ENCODE data around the gene NGFR. TPM values are rescaled to one million over a fixed set of nuclear protein-coding genes. Genes with fewer than 3 reads are reported as not detected.
A peak's percentile ranks its signal among the peaks of the same experiment; 100 is the strongest.

The NGFR gene
- total RNA-seq, 1 experiment from 2014 or later = 11.3 TPM

DNA sequence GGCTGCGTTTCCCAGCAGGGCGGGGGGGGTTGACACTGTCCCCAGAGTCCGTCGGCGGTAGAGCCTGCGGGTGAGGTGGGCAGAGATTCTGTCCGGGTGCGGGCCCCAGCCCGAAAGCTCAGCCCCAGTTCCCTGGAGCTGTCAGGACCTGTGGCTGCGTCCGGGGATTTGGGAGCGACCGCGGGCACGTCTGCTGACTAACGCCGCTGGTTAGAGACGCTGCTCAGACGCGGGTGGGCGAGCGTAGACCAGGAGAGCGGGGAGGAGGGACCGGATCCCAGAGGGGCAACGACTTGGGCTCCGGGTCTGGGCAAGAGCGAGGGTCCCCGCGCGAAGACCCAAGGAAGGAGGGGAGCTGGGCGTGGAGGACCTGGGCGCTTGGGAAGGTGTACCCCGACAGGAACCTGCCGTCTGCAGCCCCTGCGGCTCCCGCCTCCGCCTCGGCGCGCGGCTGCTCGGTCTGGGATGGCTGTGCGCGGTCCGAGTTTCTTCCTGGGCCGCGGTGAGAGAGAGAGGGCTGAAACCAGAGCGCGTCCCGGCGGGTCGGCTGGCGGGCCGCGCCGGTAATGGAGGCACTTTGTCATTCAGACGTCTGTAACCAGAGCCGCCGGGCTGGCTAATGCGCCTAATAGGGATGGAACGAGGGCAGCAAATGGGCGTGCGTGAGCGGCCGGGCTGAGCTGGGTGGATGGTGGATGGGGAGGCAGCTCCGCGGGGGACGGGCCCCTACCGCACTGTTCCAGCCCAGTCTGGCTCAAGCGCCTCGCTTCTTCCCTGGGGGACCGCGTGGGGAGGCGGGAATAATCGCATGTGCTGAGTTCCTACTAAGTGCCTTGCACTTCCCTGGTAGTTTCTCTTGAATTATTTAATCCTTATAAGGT, 2.3 kb downstream of the NGFR start (continued):
- TF ChIP-seq, protein P1, sequence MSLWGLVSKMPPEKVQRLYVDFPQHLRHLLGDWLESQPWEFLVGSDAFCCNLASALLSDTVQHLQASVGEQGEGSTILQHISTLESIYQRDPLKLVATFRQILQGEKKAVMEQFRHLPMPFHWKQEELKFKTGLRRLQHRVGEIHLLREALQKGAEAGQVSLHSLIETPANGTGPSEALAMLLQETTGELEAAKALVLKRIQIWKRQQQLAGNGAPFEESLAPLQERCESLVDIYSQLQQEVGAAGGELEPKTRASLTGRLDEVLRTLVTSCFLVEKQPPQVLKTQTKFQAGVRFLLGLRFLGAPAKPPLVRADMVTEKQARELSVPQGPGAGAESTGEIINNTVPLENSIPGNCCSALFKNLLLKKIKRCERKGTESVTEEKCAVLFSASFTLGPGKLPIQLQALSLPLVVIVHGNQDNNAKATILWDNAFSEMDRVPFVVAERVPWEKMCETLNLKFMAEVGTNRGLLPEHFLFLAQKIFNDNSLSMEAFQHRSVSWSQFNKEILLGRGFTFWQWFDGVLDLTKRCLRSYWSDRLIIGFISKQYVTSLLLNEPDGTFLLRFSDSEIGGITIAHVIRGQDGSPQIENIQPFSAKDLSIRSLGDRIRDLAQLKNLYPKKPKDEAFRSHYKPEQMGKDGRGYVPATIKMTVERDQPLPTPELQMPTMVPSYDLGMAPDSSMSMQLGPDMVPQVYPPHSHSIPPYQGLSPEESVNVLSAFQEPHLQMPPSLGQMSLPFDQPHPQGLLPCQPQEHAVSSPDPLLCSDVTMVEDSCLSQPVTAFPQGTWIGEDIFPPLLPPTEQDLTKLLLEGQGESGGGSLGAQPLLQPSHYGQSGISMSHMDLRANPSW (CRISPR knock-in tag; conservative IDR thresholded peaks at IDR 0.05; ENCODE audit: low read depth) = no peak
- TF ChIP-seq, protein P2, sequence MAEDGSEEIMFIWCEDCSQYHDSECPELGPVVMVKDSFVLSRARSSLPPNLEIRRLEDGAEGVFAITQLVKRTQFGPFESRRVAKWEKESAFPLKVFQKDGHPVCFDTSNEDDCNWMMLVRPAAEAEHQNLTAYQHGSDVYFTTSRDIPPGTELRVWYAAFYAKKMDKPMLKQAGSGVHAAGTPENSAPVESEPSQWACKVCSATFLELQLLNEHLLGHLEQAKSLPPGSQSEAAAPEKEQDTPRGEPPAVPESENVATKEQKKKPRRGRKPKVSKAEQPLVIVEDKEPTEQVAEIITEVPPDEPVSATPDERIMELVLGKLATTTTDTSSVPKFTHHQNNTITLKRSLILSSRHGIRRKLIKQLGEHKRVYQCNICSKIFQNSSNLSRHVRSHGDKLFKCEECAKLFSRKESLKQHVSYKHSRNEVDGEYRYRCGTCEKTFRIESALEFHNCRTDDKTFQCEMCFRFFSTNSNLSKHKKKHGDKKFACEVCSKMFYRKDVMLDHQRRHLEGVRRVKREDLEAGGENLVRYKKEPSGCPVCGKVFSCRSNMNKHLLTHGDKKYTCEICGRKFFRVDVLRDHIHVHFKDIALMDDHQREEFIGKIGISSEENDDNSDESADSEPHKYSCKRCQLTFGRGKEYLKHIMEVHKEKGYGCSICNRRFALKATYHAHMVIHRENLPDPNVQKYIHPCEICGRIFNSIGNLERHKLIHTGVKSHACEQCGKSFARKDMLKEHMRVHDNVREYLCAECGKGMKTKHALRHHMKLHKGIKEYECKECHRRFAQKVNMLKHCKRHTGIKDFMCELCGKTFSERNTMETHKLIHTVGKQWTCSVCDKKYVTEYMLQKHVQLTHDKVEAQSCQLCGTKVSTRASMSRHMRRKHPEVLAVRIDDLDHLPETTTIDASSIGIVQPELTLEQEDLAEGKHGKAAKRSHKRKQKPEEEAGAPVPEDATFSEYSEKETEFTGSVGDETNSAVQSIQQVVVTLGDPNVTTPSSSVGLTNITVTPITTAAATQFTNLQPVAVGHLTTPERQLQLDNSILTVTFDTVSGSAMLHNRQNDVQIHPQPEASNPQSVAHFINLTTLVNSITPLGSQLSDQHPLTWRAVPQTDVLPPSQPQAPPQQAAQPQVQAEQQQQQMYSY (CRISPR knock-in tag; IDR thresholded peaks at IDR 0.05) = no peak
- no peak for TF ChIP-seq MXD4 (CRISPR knock-in tag; IDR thresholded peaks at IDR 0.05; ENCODE audit: borderline replicate concordance)

DNA sequence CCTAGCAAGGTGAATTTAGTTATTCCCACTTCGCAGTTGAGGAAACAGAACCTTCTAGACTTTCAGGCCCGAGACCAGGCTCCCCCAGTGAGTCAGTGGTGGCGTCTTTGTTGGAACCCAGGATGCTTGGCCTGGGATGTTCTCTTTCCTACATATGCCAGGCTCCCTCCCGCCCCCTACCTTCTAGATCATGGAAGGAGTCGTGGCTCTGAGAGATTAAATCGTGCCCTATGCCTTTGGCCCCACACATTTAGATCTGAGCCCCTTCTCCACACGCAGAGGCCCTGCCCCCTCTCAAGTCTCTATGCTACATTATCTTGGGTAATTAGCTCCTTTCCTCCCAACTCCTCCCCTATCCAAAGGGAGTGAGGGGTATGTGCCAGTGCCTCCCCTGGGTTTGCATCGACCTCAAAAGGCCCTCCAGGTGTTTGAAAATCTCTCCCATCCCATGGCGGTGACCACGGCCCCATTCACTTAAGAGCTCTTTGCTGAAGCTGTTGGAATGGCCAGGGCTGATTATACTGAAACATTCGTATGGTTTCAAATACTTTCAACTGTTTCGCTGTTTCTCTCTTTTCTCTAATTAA, 3.0 kb downstream of the NGFR start:
- Mint-ChIP-seq H3K4me1 (peaks cover 42% of the 10 kb centered on the region), H3K4me3 (peak overlapping the region; percentile 85), H3K36me3 (no peaks in the 10 kb centered on the region), H3K9me3 (no peaks in the 10 kb centered on the region), H3K27me3 (ENCODE audit: low read depth) (peaks cover 77% of the 10 kb centered on the region), H3K27ac (no peak overlapping the region)
- POLR2A ChIA-PET = interaction anchor here (2.5 kb wide), 1 partner anchor 10 kb away, joined by 10 read pairs; no protein-coding TSS in a partner anchor
- 0 out of 2 replicates have a peak, but pooled peaks have one; percentile 29 for TF ChIP-seq GTF2I (CRISPR knock-in tag; conservative IDR thresholded peaks at IDR 0.05)
- TF ChIP-seq CREB1 (CRISPR knock-in tag; IDR thresholded peaks at IDR 0.05) = no peak
- CTCF ChIA-PET = interaction anchor here (0.8 to 5.7 kb wide), 17 partner anchors 10 to 455 kb away, joined by 3 to 199 read pairs (median 10); partner anchors contain the start of gene NXPH3
- no peak for DNase-seq (ENCODE audit: low spot score)
- ATAC-seq = peak; percentile 14

DNA sequence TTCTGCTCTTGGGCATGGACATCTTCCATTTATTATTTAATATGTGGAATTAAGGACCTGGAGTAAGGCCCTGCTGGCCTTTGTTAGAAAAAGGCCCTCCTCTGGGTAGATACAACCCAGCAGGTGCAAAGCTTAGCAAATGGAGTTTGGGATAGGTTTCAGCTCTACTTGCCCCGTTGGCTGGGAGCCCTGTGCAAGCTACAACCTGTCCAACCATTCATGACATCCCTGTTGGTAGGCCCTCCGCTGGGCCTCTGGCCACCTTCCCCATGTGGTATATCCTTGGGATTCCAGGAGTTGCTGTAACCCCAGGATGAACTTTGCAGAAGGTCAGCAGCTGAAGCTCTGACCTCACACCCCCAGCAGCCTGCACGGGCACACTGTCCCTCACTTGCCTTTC, 6.4 kb downstream of the NGFR start:
- peaks cover 51% of the 10 kb centered on the region for H3K27me3 Mint-ChIP-seq (ENCODE audit: low read depth)
- ChIA-PET POLR2A (no interaction called here), CTCF (interaction anchor here (1.7 to 2.4 kb wide), 3 partner anchors 14 to 56 kb away, joined by 7 to 13 read pairs (median 10); no protein-coding TSS in a partner anchor)
- peaks cover 51% of the 10 kb centered on the region for H3K4me1 Mint-ChIP-seq
- no peaks in the 10 kb centered on the region for H3K9me3 Mint-ChIP-seq
- no peaks in the 10 kb centered on the region for H3K36me3 Mint-ChIP-seq
- H3K4me3 Mint-ChIP-seq = no peak overlapping the region
- ATAC-seq = no peak
- no peak overlapping the region for H3K27ac Mint-ChIP-seq
- DNase-seq (ENCODE audit: low spot score) = no peak
- TF ChIP-seq ATF1 (CRISPR knock-in tag; IDR thresholded peaks at IDR 0.05) (no peak), ZNF317 (CRISPR knock-in tag; IDR thresholded peaks at IDR 0.05; ENCODE audit: borderline replicate concordance, low read depth) (no peak), ZNF416 (CRISPR knock-in tag; IDR thresholded peaks at IDR 0.05) (no peak), GRHL2 (CRISPR knock-in tag; IDR thresholded peaks at IDR 0.05; ENCODE audit: insufficient replicate concordance, severe bottlenecking) (no peak), ZNF232 (CRISPR knock-in tag; IDR thresholded peaks at IDR 0.05) (no peak), GABPB1 (CRISPR knock-in tag; IDR thresholded peaks at IDR 0.05) (no peak)
- TF ChIP-seq, protein P3, sequence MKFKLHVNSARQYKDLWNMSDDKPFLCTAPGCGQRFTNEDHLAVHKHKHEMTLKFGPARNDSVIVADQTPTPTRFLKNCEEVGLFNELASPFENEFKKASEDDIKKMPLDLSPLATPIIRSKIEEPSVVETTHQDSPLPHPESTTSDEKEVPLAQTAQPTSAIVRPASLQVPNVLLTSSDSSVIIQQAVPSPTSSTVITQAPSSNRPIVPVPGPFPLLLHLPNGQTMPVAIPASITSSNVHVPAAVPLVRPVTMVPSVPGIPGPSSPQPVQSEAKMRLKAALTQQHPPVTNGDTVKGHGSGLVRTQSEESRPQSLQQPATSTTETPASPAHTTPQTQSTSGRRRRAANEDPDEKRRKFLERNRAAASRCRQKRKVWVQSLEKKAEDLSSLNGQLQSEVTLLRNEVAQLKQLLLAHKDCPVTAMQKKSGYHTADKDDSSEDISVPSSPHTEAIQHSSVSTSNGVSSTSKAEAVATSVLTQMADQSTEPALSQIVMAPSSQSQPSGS (CRISPR knock-in tag; IDR thresholded peaks at IDR 0.05; ENCODE audit: borderline replicate concordance, low read depth) = no peak
- TF ChIP-seq, protein P4, sequence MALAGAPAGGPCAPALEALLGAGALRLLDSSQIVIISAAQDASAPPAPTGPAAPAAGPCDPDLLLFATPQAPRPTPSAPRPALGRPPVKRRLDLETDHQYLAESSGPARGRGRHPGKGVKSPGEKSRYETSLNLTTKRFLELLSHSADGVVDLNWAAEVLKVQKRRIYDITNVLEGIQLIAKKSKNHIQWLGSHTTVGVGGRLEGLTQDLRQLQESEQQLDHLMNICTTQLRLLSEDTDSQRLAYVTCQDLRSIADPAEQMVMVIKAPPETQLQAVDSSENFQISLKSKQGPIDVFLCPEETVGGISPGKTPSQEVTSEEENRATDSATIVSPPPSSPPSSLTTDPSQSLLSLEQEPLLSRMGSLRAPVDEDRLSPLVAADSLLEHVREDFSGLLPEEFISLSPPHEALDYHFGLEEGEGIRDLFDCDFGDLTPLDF (CRISPR knock-in tag; IDR thresholded peaks at IDR 0.05) = no peak
- TF ChIP-seq, protein P5, sequence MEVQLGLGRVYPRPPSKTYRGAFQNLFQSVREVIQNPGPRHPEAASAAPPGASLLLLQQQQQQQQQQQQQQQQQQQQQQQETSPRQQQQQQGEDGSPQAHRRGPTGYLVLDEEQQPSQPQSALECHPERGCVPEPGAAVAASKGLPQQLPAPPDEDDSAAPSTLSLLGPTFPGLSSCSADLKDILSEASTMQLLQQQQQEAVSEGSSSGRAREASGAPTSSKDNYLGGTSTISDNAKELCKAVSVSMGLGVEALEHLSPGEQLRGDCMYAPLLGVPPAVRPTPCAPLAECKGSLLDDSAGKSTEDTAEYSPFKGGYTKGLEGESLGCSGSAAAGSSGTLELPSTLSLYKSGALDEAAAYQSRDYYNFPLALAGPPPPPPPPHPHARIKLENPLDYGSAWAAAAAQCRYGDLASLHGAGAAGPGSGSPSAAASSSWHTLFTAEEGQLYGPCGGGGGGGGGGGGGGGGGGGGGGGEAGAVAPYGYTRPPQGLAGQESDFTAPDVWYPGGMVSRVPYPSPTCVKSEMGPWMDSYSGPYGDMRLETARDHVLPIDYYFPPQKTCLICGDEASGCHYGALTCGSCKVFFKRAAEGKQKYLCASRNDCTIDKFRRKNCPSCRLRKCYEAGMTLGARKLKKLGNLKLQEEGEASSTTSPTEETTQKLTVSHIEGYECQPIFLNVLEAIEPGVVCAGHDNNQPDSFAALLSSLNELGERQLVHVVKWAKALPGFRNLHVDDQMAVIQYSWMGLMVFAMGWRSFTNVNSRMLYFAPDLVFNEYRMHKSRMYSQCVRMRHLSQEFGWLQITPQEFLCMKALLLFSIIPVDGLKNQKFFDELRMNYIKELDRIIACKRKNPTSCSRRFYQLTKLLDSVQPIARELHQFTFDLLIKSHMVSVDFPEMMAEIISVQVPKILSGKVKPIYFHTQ (CRISPR knock-in tag; IDR thresholded peaks at IDR 0.05) = no peak
- TF ChIP-seq, protein P6, sequence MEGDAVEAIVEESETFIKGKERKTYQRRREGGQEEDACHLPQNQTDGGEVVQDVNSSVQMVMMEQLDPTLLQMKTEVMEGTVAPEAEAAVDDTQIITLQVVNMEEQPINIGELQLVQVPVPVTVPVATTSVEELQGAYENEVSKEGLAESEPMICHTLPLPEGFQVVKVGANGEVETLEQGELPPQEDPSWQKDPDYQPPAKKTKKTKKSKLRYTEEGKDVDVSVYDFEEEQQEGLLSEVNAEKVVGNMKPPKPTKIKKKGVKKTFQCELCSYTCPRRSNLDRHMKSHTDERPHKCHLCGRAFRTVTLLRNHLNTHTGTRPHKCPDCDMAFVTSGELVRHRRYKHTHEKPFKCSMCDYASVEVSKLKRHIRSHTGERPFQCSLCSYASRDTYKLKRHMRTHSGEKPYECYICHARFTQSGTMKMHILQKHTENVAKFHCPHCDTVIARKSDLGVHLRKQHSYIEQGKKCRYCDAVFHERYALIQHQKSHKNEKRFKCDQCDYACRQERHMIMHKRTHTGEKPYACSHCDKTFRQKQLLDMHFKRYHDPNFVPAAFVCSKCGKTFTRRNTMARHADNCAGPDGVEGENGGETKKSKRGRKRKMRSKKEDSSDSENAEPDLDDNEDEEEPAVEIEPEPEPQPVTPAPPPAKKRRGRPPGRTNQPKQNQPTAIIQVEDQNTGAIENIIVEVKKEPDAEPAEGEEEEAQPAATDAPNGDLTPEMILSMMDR (IDR thresholded peaks at IDR 0.05) = no peak

All from WTC11 (cell line).